LNCaP clone FGC (cell line): ENCODE data around the gene WSB2.
"Not testable (repeated sequence)": the region's sequence is repeated elsewhere in the genome, so short reads cannot be mapped to it uniquely, and the experiment has no call there.

Experiments
- DNase-seq: peaks from one replicate; pipeline ENCODE4 v3.0.0-alpha.2; 2011; ENCODE audit warnings: low read depth
- H3K4me3 ChIP-seq: 2 replicates; pipeline ENCODE4 v1.5.1; 2011; ENCODE audit warnings: mild to moderate bottlenecking, low read depth, low read length, control low read depth
- CTCF ChIP-seq: IDR thresholded peaks from 2 replicates; pipeline ENCODE4 v1.5.1; 2012; ENCODE audit warnings: mild to moderate bottlenecking; ENCODE audit not compliant: control insufficient read depth, insufficient read depth; ENCODE audit errors: extremely low read depth

WSB2 gene

GRCh38 chr12:118015944-118016343 is 45.0 kb downstream of the WSB2 start:
- H3K4me3 ChIP-seq, result peak overlapping the region; percentile 86
- DNase-seq, result no peak

GRCh38 chr12:118015306-118015705 is 45.7 kb downstream of the WSB2 start:
- no peak for DNase-seq
- H3K4me3 ChIP-seq, result no peak overlapping the region

More at GRCh38 chr12:118015944-118016343, 45.0 kb downstream of the WSB2 start:
- no peak for TF ChIP-seq CTCF

GRCh38 chr12:118013283-118013682 is 47.7 kb downstream of the WSB2 start:
- no peak for DNase-seq
- H3K4me3 ChIP-seq, result no peak overlapping the region
- TF ChIP-seq CTCF, result no peak

More at GRCh38 chr12:118015306-118015705, 45.7 kb downstream of the WSB2 start:
- no peak for TF ChIP-seq CTCF

GRCh38 chr12:118011961-118012360 is 49.0 kb downstream of the WSB2 start:
- no peak for TF ChIP-seq CTCF
- no peak overlapping the region for H3K4me3 ChIP-seq
- DNase-seq, result no peak

- no peak for DNase-seq
- no peak for TF ChIP-seq CTCF
- no peak overlapping the region for H3K4me3 ChIP-seq
Observed at GRCh38 chr12:118011377-118011776, 49.6 kb downstream of the WSB2 start.

GRCh38 chr12:118010903-118011302 is 50.1 kb downstream of the WSB2 start:
- TF ChIP-seq CTCF, result no peak
- H3K4me3 ChIP-seq, result no peak overlapping the region
- no peak for DNase-seq

- DNase-seq, H3K4me3 ChIP-seq: not testable (repeated sequence)
Observed at GRCh38 chr12:117999806-118000205, 61.2 kb downstream of the WSB2 start.
